Karpas-422 (cell line): ENCODE measurements around the gene MITF. TPM values are rescaled to one million over a fixed set of nuclear protein-coding genes. Genes with fewer than 3 reads are reported as not detected.

Experiments
- DNase-seq: peaks from one replicate; pipeline ENCODE4 v3.0.0-alpha.2; 2015
- H2AFZ ChIP-seq: fragments of 200-600 bp; sonication (generic); 2 replicates; pipeline ENCODE4 v1.6.1; 2014; ENCODE audit warnings: antibody characterized with exemption, low read length, mixed read lengths
- H3K27ac ChIP-seq: fragments of 200-600 bp; sonication (generic); 2 replicates; pipeline ENCODE4 v1.5.1; 2014; ENCODE audit warnings: mild to moderate bottlenecking, low read length, moderate library complexity
- H3K27me3 ChIP-seq: fragments of 200-600 bp; sonication (generic); 2 replicates; pipeline ENCODE4 v1.6.1; 2014; ENCODE audit warnings: low read length, mixed read lengths
- H3K36me3 ChIP-seq: fragments of 200-600 bp; sonication (generic); 2 replicates; pipeline ENCODE4 v1.6.1; 2014; ENCODE audit warnings: low read length, mixed read lengths; ENCODE audit not compliant: insufficient read depth
- H3K4me1 ChIP-seq: fragments of 200-600 bp; sonication (generic); 2 replicates; pipeline ENCODE4 v1.6.1; 2014; ENCODE audit warnings: mild to moderate bottlenecking, low read length, mixed read lengths
- H3K4me2 ChIP-seq: fragments of 200-600 bp; sonication (generic); 2 replicates; pipeline ENCODE4 v1.6.1; 2014; ENCODE audit warnings: low read length, low read depth, mild to moderate bottlenecking; ENCODE audit not compliant: poor library complexity, severe bottlenecking
- H3K4me3 ChIP-seq: fragments of 200-600 bp; sonication (generic); 2 replicates; pipeline ENCODE4 v1.5.1; 2014; ENCODE audit warnings: mild to moderate bottlenecking, antibody characterized with exemption, low read length, mixed read lengths
- H3K79me2 ChIP-seq: fragments of 200-600 bp; sonication (generic); 2 replicates; pipeline ENCODE4 v1.6.1; 2014; ENCODE audit warnings: mild to moderate bottlenecking, low read length, mixed read lengths
- H3K9ac ChIP-seq: fragments of 200-600 bp; sonication (generic); 2 replicates; pipeline ENCODE4 v1.6.0; 2014; ENCODE audit warnings: low read length
- H3K9me2 ChIP-seq: fragments of 200-600 bp; sonication (generic), shearing (Covaris generic); replicated peaks from 2 replicates; pipeline ENCODE4 v1.6.0; 2014; ENCODE audit warnings: mild to moderate bottlenecking, low read length, moderate library complexity; ENCODE audit not compliant: insufficient read depth
- H3K9me3 ChIP-seq: fragments of 300-700, 200-600 bp; sonication (generic); 2 replicates; pipeline ENCODE4 v1.6.1; 2014; ENCODE audit warnings: low read length, mixed read lengths
- H4K20me1 ChIP-seq: fragments of 200-600 bp; sonication (generic); 2 replicates; pipeline ENCODE4 v1.6.1; 2014; ENCODE audit warnings: mild to moderate bottlenecking, antibody characterized with exemption, low read length, low read depth; ENCODE audit not compliant: insufficient read depth
- total RNA-seq: library from RNA; depleted of rRNA; stranded (reverse); fragments of >200 nt; shearing (Covaris generic); gene quantifications from 2 replicates; pipeline ENCODE4 v1.2.3, GENCODE V29; 2014; ENCODE audit warnings: low replicate concordance

MITF gene
- total RNA-seq, 1 experiment from 2014 or later = not detected

DNA sequence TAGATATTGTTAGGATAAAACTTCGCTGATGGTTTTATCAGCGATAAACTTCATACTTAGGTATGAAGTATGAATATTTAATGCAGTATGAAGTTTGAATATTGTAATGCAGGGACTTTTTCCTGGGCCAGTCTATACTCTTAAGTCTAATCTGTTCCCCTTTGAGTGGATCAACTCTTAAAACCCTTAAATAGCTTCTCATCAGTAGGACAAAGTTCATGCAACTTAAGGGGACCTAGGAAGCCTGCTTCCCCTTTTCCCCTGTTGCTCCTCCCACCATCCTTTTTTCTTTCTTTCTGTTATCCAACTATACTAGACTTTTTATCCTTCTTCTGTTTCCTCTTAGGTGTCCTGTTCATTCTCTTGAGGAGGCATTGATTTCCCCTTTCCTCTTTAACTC, 78.7 kb downstream of the MITF start:
- Histone ChIP-seq H3K79me2 (no peaks in the 10 kb centered on the region), H3K9me2 (no peaks in the 10 kb centered on the region), H3K9ac (no peak overlapping the region), H3K36me3 (no peaks in the 10 kb centered on the region), H3K27ac (no peak overlapping the region), H3K9me3 (no peaks in the 10 kb centered on the region), H4K20me1 (no peaks in the 10 kb centered on the region), H2AFZ (no peak overlapping the region), H3K4me1 (no peaks in the 10 kb centered on the region), H3K4me2 (no peak overlapping the region), H3K27me3 (no peaks in the 10 kb centered on the region), H3K4me3 (no peak overlapping the region)
- no peak for DNase-seq

DNA sequence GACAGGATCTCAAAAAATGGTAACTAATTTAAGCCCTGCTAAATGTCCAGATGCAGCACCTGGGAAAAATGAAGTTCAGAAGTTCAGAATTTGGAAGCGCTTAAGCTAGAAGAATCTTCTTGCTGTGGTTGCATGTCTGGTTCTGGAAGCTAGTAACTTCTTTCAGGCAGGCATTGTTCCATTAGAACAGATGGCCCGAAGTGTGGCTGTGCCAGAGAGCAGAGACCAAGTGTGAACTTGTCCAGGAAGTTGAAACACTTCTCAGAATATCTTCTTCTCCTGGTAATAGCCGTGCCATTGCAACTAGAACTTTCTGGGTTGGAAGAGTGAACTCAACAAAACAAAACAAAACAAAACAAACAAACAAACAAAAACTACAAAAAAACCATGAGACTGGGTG, 80.0 kb downstream of the MITF start:
- H3K27ac ChIP-seq = no peak overlapping the region
- no peak for DNase-seq
- H4K20me1 ChIP-seq = no peaks in the 10 kb centered on the region
- no peak overlapping the region for H2AFZ ChIP-seq
- no peak overlapping the region for H3K4me2 ChIP-seq
- H3K36me3 ChIP-seq = no peaks in the 10 kb centered on the region
- H3K27me3 ChIP-seq = no peaks in the 10 kb centered on the region
- H3K79me2 ChIP-seq = no peaks in the 10 kb centered on the region
- H3K4me1 ChIP-seq = no peaks in the 10 kb centered on the region
- no peaks in the 10 kb centered on the region for H3K9me3 ChIP-seq
- no peak overlapping the region for H3K4me3 ChIP-seq
- no peak overlapping the region for H3K9ac ChIP-seq
- H3K9me2 ChIP-seq = no peaks in the 10 kb centered on the region

DNA sequence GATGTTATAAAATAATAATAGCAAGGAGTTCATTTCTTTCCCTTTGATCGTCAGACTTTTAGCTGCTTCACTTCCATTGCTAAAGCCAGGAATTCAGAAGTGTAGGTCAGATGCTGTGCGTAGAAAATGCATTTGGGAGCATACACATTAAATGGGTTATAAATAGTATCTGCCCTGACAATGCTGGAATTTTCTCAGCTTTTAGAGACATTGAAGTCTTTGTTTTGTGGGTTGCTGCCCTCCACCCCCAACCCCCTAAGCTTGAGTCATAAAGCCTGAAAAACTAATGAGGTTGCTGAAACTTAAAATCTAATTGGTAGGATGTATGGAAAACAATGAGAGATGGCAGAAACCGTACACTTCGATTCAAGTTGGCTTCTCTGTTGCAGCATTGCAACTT, 81.9 kb downstream of the MITF start:
- Histone ChIP-seq H3K4me2 (no peak overlapping the region), H3K27me3 (no peaks in the 10 kb centered on the region), H3K4me3 (no peak overlapping the region), H3K9ac (no peak overlapping the region), H3K9me2 (no peaks in the 10 kb centered on the region), H3K36me3 (no peaks in the 10 kb centered on the region), H3K9me3 (no peaks in the 10 kb centered on the region), H3K79me2 (no peaks in the 10 kb centered on the region), H3K4me1 (no peaks in the 10 kb centered on the region), H2AFZ (no peak overlapping the region), H4K20me1 (no peaks in the 10 kb centered on the region), H3K27ac (no peak overlapping the region)
- no peak for DNase-seq

DNA sequence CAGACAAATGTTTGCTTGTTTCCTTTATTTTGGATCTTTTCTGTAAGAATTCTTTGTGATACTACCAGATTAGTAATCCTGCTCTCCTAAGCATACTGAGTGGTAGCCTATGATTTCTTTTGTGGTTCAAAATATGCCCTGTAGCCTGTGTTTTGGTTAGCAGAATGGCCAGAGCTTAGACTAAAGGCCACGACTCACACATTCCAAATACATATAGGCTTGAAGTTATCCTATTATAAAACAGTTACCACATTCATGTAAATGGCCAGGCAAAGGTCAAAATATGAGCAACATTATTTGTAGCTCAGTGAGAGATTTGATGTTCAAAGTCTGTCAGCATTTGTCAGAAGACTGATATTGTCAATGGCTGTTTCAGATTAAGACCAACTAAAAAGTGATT, 84.5 kb downstream of the MITF start:
- no peak overlapping the region for H3K27ac ChIP-seq
- no peak for DNase-seq

DNA sequence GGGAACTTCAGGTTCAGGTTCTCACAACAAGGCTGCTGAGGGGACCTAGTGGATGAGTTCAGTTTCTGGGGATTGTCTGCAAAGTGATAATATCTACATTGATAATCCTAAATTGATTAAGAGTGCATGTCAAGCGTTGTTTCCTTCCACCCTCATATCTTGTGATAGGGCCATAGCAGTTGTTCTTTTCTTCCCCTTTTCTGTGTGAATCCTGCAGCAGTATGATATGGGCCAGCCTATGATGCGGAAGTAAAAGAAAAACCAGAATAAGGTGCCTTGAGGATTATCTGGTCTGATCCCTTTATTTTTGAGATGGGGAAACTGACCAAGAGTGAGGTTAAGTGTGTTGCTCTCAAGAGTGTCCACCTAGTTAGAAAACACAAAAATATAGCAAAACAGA, 86.2 kb downstream of the MITF start:
- Histone ChIP-seq H3K9me3 (no peaks in the 10 kb centered on the region), H3K27ac (no peak overlapping the region), H3K79me2 (no peaks in the 10 kb centered on the region), H3K4me1 (no peaks in the 10 kb centered on the region), H3K9me2 (no peaks in the 10 kb centered on the region), H3K36me3 (no peaks in the 10 kb centered on the region), H2AFZ (no peak overlapping the region), H4K20me1 (no peaks in the 10 kb centered on the region), H3K4me3 (no peak overlapping the region), H3K9ac (no peak overlapping the region), H3K4me2 (no peak overlapping the region), H3K27me3 (no peaks in the 10 kb centered on the region)
- DNase-seq = no peak

More for the DNA sequence above, 84.5 kb downstream of the MITF start:
- no peaks in the 10 kb centered on the region for H3K9me2 ChIP-seq
- no peak overlapping the region for H2AFZ ChIP-seq
- no peaks in the 10 kb centered on the region for H3K27me3 ChIP-seq
- no peak overlapping the region for H3K9ac ChIP-seq
- H3K9me3 ChIP-seq = no peaks in the 10 kb centered on the region
- H4K20me1 ChIP-seq = no peaks in the 10 kb centered on the region
- H3K4me1 ChIP-seq = no peaks in the 10 kb centered on the region
- H3K36me3 ChIP-seq = no peaks in the 10 kb centered on the region
- H3K4me3 ChIP-seq = no peak overlapping the region
- H3K79me2 ChIP-seq = no peaks in the 10 kb centered on the region
- H3K4me2 ChIP-seq = no peak overlapping the region

DNA sequence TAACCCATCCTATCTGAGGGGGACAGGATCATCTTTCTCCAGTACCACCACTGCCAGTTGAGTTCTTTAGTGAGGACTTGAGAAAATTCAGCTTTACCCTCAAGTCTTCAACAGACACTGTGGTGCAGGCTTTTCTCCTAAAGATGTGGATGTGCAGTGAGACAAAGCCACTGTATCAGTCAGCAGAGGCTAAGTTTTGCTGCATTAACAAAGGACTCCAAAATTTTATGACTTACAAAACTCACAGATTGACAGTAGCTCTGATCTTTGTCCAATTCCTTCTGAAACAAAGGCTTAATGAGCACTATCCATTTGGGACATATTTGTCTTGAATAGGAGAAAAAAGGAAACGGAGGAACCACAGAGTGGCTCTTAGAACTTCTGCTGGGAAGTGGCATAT, 87.9 kb downstream of the MITF start:
- Histone ChIP-seq H3K27me3 (no peaks in the 10 kb centered on the region), H3K9me3 (no peaks in the 10 kb centered on the region), H3K36me3 (no peaks in the 10 kb centered on the region), H3K4me2 (no peak overlapping the region), H3K9me2 (no peaks in the 10 kb centered on the region), H3K4me3 (no peak overlapping the region), H2AFZ (no peak overlapping the region), H3K27ac (no peak overlapping the region), H4K20me1 (no peaks in the 10 kb centered on the region), H3K79me2 (no peaks in the 10 kb centered on the region), H3K4me1 (no peaks in the 10 kb centered on the region), H3K9ac (no peak overlapping the region)
- DNase-seq = no peak

DNA sequence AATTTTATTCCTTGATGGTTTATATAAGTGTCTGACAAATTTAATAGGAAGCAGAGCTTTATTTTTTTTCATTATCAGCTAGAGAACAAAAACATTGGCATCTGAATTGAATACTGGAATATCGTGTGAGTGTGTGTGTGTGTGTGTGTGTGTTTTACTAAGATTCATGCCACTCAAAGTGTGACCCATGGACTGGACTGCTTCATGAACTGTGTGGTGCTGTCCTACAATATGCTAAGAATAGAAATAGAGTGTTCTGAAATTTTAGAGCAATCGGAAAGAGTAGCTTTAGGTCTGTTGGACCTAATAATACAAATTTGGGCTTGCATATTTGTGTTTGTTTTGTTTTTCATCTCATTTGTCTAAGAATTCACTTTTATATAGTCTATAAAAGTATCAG, 89.6 kb downstream of the MITF start:
- Histone ChIP-seq H3K79me2 (no peaks in the 10 kb centered on the region), H3K9me2 (no peaks in the 10 kb centered on the region), H3K4me1 (no peaks in the 10 kb centered on the region), H4K20me1 (no peaks in the 10 kb centered on the region), H2AFZ (no peak overlapping the region), H3K4me2 (no peak overlapping the region), H3K36me3 (no peaks in the 10 kb centered on the region), H3K9ac (no peak overlapping the region), H3K4me3 (no peak overlapping the region), H3K27ac (no peak overlapping the region), H3K27me3 (no peaks in the 10 kb centered on the region), H3K9me3 (peaks cover 3% of the 10 kb centered on the region; the same call in 1 of the 2 replicates)
- no peak for DNase-seq

DNA sequence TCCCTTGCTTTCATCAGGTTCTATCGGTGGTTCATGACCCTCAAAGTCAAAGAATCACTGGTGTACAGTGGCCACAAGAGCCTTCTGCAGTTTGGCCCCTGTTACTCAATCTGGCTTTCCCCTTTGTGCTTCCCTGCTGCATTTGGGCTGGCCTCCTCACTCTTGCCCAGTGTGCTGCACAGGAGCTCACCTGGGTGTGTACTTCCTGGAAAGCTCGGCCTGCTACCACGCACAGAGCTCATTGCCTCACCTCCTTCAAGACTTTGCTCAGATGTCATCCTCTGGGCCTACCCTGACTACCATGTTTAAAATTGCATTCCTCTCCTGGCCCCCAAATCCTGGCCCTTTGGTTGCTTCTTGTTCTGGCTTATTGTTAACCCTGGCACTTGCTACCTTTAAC, 90.9 kb downstream of the MITF start:
- Histone ChIP-seq H3K4me2 (no peak overlapping the region), H4K20me1 (no peaks in the 10 kb centered on the region), H3K9me3 (peaks cover 8% of the 10 kb centered on the region; the same call in 1 of the 2 replicates), H3K9ac (no peak overlapping the region), H2AFZ (no peak overlapping the region), H3K4me1 (no peaks in the 10 kb centered on the region), H3K27ac (no peak overlapping the region), H3K4me3 (no peak overlapping the region), H3K79me2 (no peaks in the 10 kb centered on the region), H3K27me3 (no peaks in the 10 kb centered on the region), H3K9me2 (no peaks in the 10 kb centered on the region), H3K36me3 (no peaks in the 10 kb centered on the region)
- no peak for DNase-seq

DNA sequence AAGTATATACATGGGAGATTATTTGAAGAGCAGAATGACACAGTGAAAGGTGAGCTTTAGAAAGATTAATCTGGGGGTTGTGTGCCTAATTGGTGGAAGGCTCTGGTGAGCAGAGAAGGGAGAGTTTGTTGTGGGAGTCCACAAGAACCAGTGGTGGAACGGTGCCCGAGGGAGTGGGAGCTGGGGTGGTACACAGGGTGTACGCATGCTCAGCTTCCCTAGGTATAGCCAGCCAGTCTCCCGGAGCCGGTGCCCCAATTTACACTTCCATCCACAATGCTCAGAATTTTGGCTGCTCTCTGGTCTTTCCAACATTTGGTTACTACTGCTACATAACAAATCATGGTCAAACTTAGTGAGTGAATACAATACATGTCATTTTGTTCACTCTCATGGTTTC, 92.5 kb downstream of the MITF start:
- Histone ChIP-seq H3K9me3 (peaks cover 8% of the 10 kb centered on the region; the same call in 1 of the 2 replicates), H3K79me2 (no peaks in the 10 kb centered on the region), H3K27ac (no peak overlapping the region), H3K27me3 (no peaks in the 10 kb centered on the region), H3K4me1 (no peaks in the 10 kb centered on the region), H3K4me2 (no peak overlapping the region), H4K20me1 (no peaks in the 10 kb centered on the region), H3K36me3 (no peaks in the 10 kb centered on the region), H3K9ac (no peak overlapping the region), H2AFZ (no peak overlapping the region), H3K9me2 (no peaks in the 10 kb centered on the region), H3K4me3 (no peak overlapping the region)
- no peak for DNase-seq
